Right hindlimb (tissue), 1 donor: ENCODE results near the gene STX18.
"Not testable (repeated sequence)": the region's sequence is repeated elsewhere in the genome, so short reads cannot be mapped to it uniquely, and the experiment has no call there.

Experiments used
- DNase-seq: peaks from one replicate; pipeline ENCODE4 v3.0.0-alpha.2; 2018

The STX18 gene

DNA sequence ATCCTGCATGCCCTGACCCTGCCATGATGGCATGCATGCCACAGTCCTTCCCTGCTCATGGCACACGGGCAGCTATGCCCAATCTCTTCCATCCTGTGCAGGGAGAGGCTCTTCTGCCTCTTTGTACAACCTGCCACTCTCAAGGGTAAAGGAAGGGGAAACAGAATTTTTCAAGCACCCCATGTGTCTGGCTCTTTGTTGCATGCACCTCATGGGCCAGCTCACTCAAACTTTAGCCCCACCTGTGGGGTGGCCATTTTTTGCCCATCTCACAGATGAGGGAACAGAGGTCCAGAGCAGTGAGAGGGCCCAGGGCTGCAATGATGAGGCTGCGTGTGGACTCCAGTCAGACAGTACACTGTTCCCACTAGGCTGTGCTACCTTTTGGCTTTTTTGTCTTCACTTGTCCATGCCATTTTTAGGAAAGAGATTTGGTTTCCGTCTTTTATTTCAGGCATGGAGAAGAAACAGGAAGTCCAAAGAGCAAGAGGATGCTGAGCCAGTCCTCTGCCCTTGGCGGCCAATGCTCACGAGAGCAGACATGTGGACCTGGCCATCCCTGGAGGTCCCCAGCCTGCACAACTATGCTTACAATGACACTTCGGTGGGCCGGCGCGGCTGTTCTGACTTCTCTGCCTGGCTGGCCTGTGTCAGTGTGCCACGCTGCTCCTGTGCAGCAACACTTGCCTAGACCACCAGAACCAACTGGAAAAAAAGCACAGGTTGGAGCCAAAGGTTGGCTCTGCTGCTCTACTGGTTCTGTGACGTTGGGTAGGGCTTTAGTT is 109.3 kb downstream of the STX18 start:
- DNase-seq: no peak

DNA sequence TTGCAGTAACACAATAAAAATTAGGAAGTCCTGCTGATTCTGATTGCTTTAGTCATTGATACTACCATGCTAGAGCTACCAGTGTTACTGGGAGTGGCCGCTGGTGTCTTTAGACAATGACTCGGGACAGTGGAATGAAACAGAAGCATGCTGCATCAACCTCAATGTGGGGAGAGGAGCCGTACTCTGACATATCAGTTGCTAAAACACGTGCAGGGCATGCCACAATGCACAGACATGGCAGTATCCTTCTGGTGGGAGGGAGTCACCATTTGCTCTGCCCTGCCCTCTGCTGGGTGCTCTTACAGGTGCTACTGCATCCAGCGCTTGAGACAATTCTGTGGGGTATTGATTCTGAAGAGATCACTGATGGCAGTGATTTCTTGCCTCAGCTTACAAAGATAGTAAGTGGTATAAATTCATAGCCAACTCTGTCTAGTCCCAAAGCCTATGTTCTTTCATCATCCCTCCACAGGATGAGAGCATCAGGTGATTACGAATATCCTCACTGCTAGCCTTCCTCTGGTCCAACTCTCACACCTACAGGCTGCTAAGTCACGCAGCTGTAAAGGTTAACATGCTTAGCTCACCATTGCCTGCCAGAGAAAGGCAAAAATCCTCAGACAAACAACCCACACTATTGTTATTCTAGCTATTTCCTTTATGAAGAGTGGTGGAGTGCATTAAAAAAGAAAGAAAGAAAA is 111.2 kb downstream of the STX18 start:
- DNase-seq: no peak

DNA sequence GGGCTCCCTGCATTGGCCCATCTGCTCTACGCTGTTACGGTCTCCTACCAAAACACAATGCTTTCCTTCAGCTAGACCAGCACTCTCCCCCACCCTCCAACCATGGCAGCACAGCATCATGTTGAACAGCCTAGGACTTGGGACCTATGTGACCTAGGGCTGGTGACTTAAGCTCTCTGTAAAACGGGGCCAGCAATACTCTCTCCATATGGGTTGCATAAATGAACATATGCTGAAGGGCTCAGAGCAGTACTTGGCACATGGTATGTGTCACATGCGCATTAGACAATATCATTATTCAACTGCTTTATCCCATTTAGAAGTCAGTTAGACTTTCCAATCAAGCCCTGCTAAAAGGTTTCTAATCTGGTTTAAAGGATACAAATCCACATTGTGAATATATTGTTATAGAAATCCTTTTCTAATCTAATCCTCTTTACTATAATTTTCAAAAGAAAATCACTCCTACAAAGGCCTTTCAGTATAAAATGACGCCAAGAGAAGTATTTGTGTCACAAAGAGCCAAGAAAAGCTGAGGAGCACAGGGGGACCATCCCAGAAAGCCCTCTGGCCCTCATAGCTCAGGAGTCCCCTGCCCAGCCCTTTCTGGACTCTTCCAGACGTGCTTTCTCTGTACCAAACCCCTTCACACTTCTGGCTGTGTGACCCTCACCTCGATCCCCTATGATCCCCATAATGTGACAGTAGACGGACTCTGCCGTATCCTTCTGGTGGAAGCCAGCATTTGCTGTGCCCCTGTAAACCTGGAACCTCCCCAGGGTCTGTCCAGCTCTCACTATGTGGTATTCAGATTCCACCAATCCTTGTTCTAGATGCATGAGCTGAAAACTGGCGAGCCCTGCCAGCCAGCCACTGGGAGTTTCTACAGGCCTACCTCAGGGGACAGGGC is 112.6 kb downstream of the STX18 start:
- no peak for DNase-seq

DNA sequence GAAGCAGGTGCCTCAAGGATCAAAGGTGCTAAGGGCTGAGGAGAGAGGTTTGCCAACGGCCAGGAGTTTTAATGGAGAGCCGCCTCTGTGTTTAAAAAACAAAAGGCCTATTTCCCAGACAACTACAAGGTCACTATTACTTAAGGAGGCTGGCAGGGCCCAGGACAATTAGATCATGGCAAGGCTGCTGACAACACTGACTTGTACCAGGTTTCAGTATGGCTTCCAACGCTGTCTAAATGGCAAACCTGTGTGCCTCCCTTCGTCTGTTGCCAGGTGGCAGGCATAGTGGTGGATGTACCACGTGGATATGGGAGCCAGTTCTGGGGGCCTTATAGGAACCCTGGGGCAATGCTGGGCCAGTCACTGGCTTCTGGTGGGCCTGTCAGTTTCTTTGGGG is 114.0 kb downstream of the STX18 start:
- DNase-seq: no peak

DNA sequence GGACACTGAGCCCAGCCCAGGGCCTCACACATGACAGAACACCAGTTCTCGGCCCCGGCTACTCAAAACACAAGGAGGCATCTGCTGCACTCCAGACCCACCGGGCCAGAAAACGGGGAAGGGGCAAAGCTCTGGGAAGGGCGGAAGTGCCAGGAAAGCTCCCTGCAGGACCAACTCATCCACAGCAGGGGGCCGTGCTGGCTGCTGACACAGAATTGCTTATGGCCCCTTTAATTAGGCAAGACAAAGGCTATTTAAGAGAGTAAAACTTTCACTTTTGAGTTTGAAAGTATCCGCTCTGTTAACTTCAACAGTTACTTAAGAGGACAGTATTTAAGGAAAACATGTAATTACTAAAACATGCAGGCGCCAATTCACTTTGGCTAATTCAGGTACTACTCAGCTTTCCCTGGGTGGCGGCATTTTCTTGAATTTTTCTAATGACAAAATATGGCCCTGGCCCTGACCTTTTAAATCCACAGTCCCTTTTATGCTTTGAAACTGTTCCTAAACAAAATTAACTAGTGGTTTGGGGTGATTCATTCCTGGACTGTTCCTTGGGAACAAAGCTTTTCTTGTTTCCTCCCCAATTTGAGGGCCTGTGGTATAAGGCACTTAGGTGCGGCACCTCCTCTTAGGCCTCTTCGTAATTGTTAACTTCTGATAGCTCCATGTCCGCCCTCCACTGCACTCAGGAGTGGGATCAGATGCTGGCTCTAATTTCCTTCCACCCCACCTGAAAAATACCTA is 114.6 kb downstream of the STX18 start:
- no peak for DNase-seq

DNA sequence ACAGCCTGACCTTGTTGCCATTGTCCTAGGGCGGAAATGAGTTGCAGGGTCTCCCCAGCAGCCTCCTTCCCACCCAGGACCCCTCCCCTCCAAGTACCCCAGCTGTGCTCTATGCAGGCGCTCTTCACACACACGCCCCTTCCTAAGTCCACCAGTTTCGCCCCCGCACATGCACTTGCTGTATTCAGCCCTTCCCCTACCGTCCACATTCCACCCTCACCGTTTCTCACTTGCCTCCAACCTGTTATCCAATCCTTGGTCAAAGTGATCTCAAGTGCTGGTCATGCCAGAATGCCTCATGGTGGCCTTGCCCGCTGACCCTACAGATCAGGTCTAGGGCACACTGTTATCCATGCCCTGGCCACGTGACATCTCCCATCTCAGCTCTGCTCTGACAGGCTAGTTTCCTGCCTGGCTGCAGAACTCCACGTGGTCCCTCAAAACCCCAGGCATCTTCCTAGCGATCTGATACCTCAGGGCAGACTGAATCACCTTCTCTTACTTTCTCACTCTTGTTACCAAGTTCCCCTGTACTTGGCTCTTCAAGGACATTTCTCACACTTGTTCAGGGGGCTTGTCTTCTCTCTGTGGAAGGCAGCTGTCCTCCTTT is 115.2 kb downstream of the STX18 start:
- no peak for DNase-seq

DNA sequence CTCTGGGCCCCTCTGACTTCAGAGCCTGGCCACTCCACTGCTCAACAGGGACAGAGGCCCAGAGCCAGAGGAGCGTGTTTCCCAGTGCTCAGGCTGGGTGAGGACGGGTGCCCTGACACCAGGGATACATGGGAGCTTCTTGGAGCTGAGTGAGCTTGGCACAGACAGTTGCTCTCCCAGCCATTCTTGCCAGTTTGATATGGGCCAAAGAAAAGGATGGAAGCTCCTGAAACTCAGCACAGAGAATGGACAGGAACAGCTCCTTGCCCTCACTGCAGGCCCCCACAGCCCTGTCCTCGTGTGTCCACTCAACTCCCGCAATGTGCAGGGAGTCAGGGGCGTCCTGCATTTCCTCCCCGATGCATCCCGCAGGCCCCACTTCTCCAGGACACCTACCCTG is 116.2 kb downstream of the STX18 start:
- DNase-seq: no peak

DNA sequence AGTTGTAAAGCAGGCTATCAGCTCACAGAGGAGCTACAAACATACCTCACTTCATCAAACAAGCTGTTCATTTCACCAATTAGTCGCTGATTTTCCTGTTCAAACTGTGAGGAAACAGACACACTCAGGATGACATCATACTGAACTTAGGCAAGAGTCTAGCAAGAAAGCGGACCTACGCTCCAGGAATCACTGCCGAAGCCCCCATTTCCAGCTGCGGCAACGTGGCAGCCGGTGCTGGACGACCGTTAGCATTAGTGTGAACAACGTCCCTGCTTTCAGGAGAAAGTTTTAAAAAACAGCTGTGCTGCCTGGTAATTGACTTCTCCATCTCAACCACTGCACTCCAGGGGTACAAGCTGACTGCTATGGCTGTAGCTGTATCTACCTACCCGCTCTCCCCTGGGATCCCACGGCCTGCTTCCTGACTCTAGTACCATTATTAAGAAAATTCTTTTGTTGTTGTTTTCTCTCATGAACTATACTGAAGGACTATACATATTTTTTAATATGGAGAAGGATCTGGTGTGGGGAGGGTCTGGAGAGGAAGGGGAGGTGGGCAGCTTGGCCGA is 116.6 kb downstream of the STX18 start:
- DNase-seq: no peak

DNA sequence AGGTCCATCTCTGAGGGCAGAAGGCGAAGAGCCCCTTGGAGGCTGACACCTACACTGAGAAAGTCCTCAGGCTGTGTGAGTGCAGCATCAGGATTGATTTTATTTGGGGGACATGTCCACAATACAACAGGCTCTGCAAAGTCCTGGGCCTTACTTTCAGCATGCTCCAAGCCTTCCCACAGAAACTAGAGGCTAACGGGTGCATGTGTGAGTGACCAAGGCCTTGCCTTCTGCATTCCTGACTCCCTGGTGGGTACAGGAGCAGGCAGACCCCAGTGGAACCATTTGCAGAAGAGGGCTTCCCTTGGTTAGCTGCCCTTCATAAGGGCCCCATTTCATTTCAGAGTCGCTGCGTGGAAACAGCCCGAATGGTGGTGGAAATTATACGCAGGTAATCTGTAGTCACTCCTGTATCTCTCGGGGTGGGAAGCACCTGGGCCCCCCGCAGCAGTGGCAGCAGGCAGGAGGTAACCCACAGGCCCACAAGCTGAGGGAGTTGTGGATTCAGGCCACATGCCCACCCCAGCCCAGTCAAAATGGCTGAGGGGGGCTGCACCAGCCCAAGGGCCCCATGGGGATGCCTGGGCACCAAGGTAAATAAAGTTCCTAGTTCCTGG is 117.2 kb downstream of the STX18 start:
- DNase-seq: no peak

DNA sequence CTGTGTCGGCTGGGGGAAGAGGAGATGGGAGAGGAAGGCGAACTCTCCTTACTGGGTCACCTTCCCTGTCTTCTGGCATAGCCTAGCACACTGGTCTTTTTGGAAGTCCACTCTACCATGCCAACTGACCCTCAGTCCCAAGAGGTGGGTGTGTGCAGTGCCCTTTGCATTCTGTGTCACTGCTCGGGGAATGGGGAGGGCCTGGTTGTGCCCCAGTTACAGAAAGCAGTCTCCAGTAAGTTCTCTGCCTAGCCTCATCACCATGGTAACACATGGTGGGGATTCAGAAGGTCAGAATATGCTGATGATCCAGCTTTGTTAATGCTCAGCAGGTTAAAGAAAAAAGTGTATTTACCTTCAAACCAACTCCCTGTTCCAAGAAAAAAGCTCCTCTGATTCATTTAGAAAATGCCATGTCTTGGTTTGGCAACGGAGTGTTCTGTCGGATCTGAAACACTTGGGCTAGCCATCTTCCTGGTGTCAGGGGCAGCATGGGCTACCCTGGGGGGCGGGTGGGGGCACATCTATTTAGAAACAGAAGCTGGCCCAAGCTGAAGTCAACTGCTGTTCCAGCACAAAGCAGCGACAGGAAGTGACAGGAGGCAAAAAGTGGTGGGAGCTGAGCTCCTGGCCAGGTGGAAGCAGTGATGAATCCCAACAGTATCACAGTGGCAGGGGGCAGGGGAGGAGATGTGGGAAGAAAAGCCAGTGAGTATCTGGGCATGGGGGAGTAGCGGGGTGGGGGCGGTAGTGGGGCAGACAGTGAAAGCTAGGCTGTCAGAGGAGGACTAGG is 117.9 kb downstream of the STX18 start:
- no peak for DNase-seq

DNA sequence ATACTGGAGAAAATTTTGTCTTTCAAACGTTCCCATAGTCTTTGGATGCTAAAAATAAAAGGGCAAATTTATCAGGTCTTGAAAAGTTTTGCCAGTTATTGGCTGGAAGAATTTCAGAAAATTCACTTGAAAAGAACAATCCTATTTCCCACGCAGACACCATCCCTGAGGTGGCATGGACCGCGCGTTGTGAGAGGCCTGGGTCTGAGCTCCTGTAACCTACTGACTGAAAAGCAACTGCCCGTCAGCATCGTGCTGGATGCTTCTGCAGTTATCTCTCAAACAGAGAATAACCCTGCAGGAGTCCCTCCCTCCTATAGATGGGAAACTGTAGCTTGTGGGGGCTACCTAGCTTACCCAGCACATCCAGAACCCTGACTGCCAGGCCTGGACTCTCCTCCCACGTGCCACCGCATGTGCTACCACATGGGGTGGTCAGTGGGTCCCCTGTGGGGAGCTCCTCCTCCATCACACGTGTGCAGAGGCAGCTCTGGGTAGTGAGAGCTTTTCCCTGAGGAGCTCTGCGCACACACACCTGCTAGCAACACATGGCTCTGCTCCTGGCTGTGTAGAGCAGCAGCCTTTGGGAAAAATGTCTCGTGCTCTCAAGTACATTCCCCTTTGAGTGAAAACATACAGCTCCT is 118.9 kb downstream of the STX18 start:
- DNase-seq: no peak

DNA sequence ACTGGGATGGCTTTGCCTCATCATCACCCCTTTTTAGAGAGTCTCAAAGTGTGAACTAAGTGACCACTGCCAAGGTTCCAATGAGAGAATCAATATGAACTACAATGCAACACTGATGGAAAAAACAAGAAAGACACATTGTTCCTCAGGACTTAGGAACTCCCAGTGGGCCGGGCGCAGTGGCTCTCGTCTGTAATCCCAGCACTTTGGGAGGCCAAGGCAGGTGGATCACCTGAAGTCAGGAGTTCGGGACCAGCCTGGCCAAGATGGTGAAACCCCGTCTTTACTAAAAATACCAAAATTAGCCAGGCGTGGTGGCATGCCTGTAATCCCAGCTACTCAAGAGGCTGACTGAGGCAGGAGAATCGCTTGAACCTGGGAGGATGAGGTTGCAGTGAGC is 119.7 kb downstream of the STX18 start:
- not testable (repeated sequence) for DNase-seq

DNA sequence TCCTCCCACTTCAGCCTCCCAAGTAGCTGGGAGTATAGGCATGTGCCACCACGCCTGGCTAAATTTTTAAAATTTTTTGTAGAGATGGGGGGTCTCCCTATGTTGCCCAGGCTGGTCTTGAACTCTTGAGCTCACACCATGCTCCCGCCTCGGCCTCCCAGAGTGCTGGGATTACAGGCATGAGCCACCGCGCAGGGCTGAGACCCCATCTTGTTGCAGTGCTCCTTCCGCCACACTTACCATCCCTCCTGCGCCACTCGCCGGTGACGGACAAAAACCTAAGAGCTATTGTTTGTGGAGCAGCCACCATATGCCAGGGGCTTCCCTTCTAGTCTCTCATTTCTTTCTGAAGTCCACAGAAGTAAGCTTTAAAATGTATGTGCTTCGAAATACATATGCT is 120.5 kb downstream of the STX18 start:
- no peak for DNase-seq

DNA sequence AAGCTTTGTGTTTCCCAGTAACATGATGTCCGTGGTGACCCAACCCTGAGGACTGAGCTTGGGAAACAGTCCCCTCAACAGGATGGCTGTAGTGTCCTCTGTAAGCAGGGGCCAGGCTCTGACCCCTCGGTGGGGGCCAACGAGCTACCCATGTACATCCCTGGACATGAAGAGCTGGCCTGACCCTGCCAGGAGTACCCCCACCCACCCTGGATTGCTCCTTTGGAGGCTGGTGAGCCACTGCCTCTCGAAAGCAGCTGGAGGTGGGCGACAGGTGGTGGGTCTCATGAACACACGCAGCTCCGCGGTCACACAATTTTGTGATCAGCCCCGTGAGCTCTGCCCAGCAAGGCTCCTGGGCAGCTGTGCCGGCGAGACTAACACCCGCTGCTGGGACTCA is 121.4 kb downstream of the STX18 start:
- no peak for DNase-seq

DNA sequence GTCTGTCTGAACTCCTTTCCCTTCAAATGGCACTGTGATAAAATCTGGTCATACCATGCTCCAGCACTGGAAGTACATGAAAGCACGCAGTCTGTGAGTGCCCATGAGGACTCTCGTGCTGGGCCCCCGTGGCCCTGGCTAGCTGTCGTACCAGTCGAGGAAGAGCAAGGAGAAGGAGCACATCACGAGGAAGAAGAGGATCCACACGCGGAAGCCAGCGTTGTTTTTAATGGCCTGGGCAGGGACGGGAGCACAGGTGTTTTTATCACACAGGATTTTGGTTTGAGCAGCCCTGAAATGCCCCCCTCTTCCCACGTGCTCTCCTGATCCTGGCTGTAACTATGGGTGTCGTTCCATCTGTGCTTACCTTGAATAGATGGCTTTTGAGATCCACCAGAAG is 122.0 kb downstream of the STX18 start:
- DNase-seq: no peak

DNA sequence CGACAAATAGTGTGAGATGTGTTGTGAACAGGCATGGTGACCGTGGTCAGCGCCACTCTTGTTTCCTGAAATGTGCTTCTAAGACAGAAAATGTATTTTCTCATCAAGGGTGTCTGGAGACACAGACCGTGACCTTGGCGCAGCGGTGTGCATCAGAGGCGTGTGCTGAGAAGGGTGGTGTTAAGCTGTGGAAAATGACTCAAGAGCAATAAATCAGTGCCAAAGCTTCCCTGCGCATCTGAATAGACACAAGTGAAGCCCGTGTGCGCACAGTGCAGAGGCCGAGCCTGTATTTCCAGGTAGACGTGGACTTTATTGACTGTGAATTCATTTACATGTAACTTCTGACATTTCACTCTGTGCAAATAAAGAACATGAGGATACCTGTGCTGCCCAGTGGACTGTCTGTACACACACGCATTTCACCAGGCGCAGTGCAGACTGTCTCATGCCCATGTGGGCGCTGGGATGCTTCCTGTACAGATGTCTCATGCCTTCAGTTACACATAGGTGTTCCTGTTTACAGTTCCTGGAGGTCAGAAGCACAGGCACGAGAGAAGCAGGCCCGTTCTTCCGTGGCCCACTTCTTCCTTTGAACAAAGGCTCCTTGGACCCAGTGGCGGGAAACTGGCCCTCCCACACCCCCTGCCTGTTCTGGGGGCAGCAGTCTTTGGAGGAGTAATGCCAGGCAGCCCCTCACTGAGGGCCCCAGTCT is 123.0 kb downstream of the STX18 start:
- DNase-seq: no peak

DNA sequence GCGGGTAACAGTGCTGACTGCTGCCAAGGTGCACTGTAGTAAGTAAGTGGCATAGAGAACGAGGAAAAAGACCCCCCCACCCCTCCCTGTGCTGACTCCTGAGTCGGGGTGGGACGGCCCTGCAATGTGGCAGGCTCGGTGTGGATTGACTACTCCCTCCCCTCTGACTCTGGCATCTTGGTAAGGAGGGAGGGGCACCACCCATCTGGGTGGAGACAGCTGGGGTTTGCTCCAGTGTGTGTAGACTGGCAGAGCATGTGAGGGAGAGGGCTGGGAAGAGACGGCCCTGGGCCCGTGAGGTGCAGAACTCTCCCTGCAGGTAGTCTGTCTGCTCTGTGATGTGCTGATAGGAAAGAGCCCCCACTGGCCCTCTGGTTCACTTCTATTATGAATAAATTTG is 124.0 kb downstream of the STX18 start:
- DNase-seq: no peak

DNA sequence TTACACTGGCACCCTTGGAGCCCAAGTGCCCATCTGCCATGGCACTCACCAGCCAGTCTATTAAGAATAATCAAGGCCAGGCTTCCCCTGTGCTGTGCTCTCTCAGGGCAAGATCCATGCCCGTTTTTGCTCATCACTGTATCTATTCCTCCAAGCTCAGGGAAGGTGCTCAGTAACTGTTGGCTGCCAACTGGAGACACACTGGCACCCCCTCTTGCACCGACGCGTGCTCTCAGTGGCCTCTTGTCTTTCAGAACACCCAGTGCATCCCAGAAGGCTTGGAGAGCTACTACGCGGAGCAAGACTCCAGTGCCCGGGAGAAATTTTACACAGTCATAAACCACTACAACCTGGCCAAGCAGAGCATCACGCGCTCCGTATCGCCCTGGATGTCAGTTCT is 124.9 kb downstream of the STX18 start:
- no peak for DNase-seq
